Renal cortex interstitium (tissue), 11 donors: Measurements from ENCODE around the gene EEIG1. TPM values are rescaled to one million over a fixed set of nuclear protein-coding genes. Genes with fewer than 3 reads are reported as not detected.

Experiments used
- DNase-seq, 11 donors: peaks; one replicate each; pipeline ENCODE4 v3.0.0-alpha.2; 2013; ENCODE audit warnings: low read depth in 9 of 11, low spot score in 4 of 11; ENCODE audit errors: extremely low read depth in 1 of 11
- polyA plus RNA-seq, 3 donors: library from polyadenylated mRNA; unstranded; fragments of 120-200 nt; gene quantifications; one replicate each; pipeline ENCODE4 v1.2.1, GENCODE V29; 2013; ENCODE audit not compliant: insufficient read length in 3 of 3

Gene EEIG1
- polyA plus RNA-seq, 3 donors, result 31.5 to 35.0 (median 34.1) TPM

GRCh38 chr9:127949827-127950512 is 30.8 kb downstream of the EEIG1 start:
- no peak for DNase-seq

GRCh38 chr9:127947841-127948710 is 32.7 kb downstream of the EEIG1 start:
- no peak for DNase-seq

- DNase-seq, result no peak
Observed at GRCh38 chr9:127946728-127947127, 34.1 kb downstream of the EEIG1 start.

- no peak for DNase-seq
Observed at GRCh38 chr9:127945942-127946341, 34.8 kb downstream of the EEIG1 start.

GRCh38 chr9:127945338-127945737 is 35.5 kb downstream of the EEIG1 start:
- DNase-seq, result no peak

- DNase-seq, result no peak
Observed at GRCh38 chr9:127944586-127945218, 36.1 kb downstream of the EEIG1 start.

- no peak for DNase-seq
Observed at GRCh38 chr9:127943731-127944144, 37.1 kb downstream of the EEIG1 start.

- DNase-seq, result no peak
Observed at GRCh38 chr9:127943011-127943662, 37.7 kb downstream of the EEIG1 start.

- DNase-seq, result no peak
Observed at GRCh38 chr9:127942216-127943010, 38.4 kb downstream of the EEIG1 start.

- DNase-seq, result no peak
Observed at GRCh38 chr9:127941961-127942215, 38.9 kb downstream of the EEIG1 start.

GRCh38 chr9:127941062-127941960 is 39.5 kb downstream of the EEIG1 start:
- DNase-seq, result no peak

GRCh38 chr9:127940593-127940992 is 40.2 kb downstream of the EEIG1 start:
- no peak for DNase-seq

GRCh38 chr9:127938298-127938690 is 42.5 kb downstream of the EEIG1 start:
- no peak for DNase-seq

GRCh38 chr9:127937388-127938297 is 43.1 kb downstream of the EEIG1 start, which contains the start of gene DPM2:
DPM2 (minus strand) TSS chr9:127937854; CDS start chr9:127937820, 34 bp downstream.
- peak in 9 of 11 donors; percentile 68 to 85 (median 81) for DNase-seq

- no peak for DNase-seq
Observed at GRCh38 chr9:127937056-127937387, 43.8 kb downstream of the EEIG1 start.

- no peak for DNase-seq
Observed at GRCh38 chr9:127936347-127936852, 44.4 kb downstream of the EEIG1 start.

- no peak for DNase-seq
Observed at GRCh38 chr9:127935765-127936221, 45.0 kb downstream of the EEIG1 start.
